Spleen (tissue), 7 donors: ENCODE results near the gene STAT5A.
"Not testable (repeated sequence)": the region's sequence is repeated elsewhere in the genome, so short reads cannot be mapped to it uniquely, and the experiment has no call there.

Experiments
- POLR2A ChIP-seq, 3 donors: fragments of 450-650 bp; IDR thresholded peaks; one replicate each; pipeline ENCODE4 v1.5.1; 2017; ENCODE audit warnings: antibody characterized with exemption in 3 of 3, mild to moderate bottlenecking in 1 of 3
- TF ChIP-seq, protein P1 (sequence below), 11 experiments: fragments of 200-600 bp in 7 of 11; fragments of 450-650 bp in 4 of 11; sonication (generic) in 4 of 11; IDR thresholded peaks in 8 of 11; conservative IDR thresholded peaks in 3 of 11; 1 replicate in 7 of 11; 2 replicates in 4 of 11; pipeline versions ENCODE4 v1.4.0 to v1.8.0; 2016 to 2021; ENCODE audit warnings: antibody characterized with exemption in 11 of 11, inconsistent platforms in 4 of 11, mild to moderate bottlenecking in 1 of 11
- donor health status: DM: no; HTN: no; CAD: no; lungs with moderate emphysema.
- donor health status: DM: no; HTN: no; CAD: no.
- donor health status: DM: no; HTN: no; CAD: no.

DNA sequence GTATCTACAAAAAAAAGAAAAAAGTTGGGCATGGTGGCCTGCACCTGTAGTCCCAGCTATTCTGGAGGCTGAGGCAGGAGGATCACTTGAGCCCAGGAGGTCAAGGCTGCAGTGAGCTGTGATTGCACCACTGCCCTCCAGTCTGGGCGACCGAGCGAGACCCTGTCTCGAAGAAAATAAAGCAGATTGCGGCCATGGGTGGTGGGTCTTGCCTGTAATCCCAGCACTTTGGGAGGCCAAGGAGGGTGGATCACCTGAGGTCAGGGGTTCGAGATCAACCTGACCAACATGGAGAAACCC is 16.7 kb downstream of the STAT5A start:
- TF ChIP-seq, protein P1, sequence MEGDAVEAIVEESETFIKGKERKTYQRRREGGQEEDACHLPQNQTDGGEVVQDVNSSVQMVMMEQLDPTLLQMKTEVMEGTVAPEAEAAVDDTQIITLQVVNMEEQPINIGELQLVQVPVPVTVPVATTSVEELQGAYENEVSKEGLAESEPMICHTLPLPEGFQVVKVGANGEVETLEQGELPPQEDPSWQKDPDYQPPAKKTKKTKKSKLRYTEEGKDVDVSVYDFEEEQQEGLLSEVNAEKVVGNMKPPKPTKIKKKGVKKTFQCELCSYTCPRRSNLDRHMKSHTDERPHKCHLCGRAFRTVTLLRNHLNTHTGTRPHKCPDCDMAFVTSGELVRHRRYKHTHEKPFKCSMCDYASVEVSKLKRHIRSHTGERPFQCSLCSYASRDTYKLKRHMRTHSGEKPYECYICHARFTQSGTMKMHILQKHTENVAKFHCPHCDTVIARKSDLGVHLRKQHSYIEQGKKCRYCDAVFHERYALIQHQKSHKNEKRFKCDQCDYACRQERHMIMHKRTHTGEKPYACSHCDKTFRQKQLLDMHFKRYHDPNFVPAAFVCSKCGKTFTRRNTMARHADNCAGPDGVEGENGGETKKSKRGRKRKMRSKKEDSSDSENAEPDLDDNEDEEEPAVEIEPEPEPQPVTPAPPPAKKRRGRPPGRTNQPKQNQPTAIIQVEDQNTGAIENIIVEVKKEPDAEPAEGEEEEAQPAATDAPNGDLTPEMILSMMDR (IDR thresholded peaks at IDR 0.05 in 8 of 11, conservative IDR thresholded peaks at IDR 0.05 in 3 of 11) = not testable (repeated sequence)
- TF ChIP-seq POLR2A (IDR thresholded peaks at IDR 0.05) = not testable (repeated sequence)
